Liver (tissue), 9 donors: ENCODE measurements around the gene TAB3. TPM values are rescaled to one million over a fixed set of nuclear protein-coding genes. Genes with fewer than 3 reads are reported as not detected.

Experiments
- DNase-seq: peaks from one replicate; pipeline ENCODE4 v3.0.0-alpha.2; 2017; ENCODE audit warnings: low spot score
- H3K27ac ChIP-seq, 2 donors: one replicate each; pipeline ENCODE4 v1.7.0; 2013; ENCODE audit warnings: inconsistent platforms in 2 of 2, low read length in 2 of 2, control low read depth in 1 of 2, low read depth in 1 of 2, mild to moderate bottlenecking in 1 of 2
- H3K27me3 ChIP-seq, 4 donors: one replicate each; pipeline versions ENCODE4 v1.6.1 to v1.7.0; 2013; ENCODE audit warnings: low read length in 3 of 4, inconsistent platforms in 1 of 4, mild to moderate bottlenecking in 1 of 4, moderate library complexity in 1 of 4; ENCODE audit not compliant: control insufficient read depth in 4 of 4, insufficient read depth in 4 of 4
- H3K36me3 ChIP-seq, 4 donors: one replicate each; pipeline versions ENCODE4 v1.6.1 to v1.7.0; 2013; ENCODE audit warnings: low read length in 3 of 4, mild to moderate bottlenecking in 3 of 4, low read depth in 1 of 4, moderate library complexity in 1 of 4; ENCODE audit not compliant: control insufficient read depth in 4 of 4, insufficient read depth in 3 of 4
- H3K4me1 ChIP-seq, 4 donors: one replicate each; pipeline versions ENCODE4 v1.6.1 to v1.7.0; 2013; ENCODE audit warnings: low read length in 3 of 4, mild to moderate bottlenecking in 3 of 4, moderate library complexity in 1 of 4; ENCODE audit not compliant: control insufficient read depth in 4 of 4, insufficient read depth in 4 of 4
- H3K4me3 ChIP-seq, 3 donors: one replicate each; pipeline versions ENCODE4 v1.6.1 to v1.7.0; 2013; ENCODE audit warnings: low read length in 3 of 3, control low read depth in 1 of 3, low read depth in 1 of 3, mild to moderate bottlenecking in 1 of 3
- H3K9ac ChIP-seq, 2 donors: one replicate each; pipeline ENCODE4 v1.7.0; 2013; ENCODE audit warnings: low read length in 2 of 2, mild to moderate bottlenecking in 2 of 2, moderate library complexity in 2 of 2, control low read depth in 1 of 2, low read depth in 1 of 2
- H3K9me3 ChIP-seq, 4 donors: one replicate each; pipeline versions ENCODE4 v1.6.1 to v1.7.0; 2013; ENCODE audit warnings: low read length in 3 of 4; ENCODE audit not compliant: control insufficient read depth in 4 of 4
- ATF3 ChIP-seq: IDR thresholded peaks from 2 replicates; pipeline ENCODE4 v1.6.1; 2016; ENCODE audit warnings: antibody characterized with exemption
- CTCF ChIP-seq: fragments of 150-350 bp; IDR thresholded peaks from 2 replicates; pipeline ENCODE4 v1.5.1; 2017; ENCODE audit warnings: improper control_type of control experiment, low read depth, low read length; ENCODE audit not compliant: missing input control
- EGR1 ChIP-seq, 2 donors: IDR thresholded peaks; 2 replicates each; pipeline ENCODE4 v1.6.1; 2016 to 2018; ENCODE audit warnings: antibody characterized with exemption in 2 of 2, low read depth in 2 of 2
- FOXA1 ChIP-seq: IDR thresholded peaks from 2 replicates; pipeline ENCODE4 v1.6.1; 2016; ENCODE audit warnings: antibody characterized with exemption
- FOXA2 ChIP-seq: IDR thresholded peaks from 2 replicates; pipeline ENCODE4 v1.6.1; 2016; ENCODE audit warnings: antibody characterized with exemption
- GABPA ChIP-seq, 2 donors: IDR thresholded peaks in 1 of 2; conservative IDR thresholded peaks in 1 of 2; 2 replicates each; pipeline ENCODE4 v1.6.1; 2016; ENCODE audit warnings: antibody characterized with exemption in 2 of 2, mild to moderate bottlenecking in 1 of 2, moderate library complexity in 1 of 2
- HNF4A ChIP-seq, 2 donors: conservative IDR thresholded peaks; 2 replicates each; pipeline ENCODE4 v1.6.1; 2016; ENCODE audit warnings: antibody characterized with exemption in 2 of 2, mild to moderate bottlenecking in 2 of 2
- HNF4G ChIP-seq: IDR thresholded peaks from 2 replicates; pipeline ENCODE4 v1.6.1; 2016; ENCODE audit warnings: antibody characterized with exemption
- JUND ChIP-seq, 2 donors: IDR thresholded peaks; 2 replicates each; pipeline ENCODE4 v1.6.1; 2016; ENCODE audit warnings: antibody characterized with exemption in 2 of 2
- MAX ChIP-seq: IDR thresholded peaks from 2 replicates; pipeline ENCODE4 v1.6.1; 2016; ENCODE audit warnings: antibody characterized with exemption
- RAD21 ChIP-seq, 2 donors: IDR thresholded peaks; 2 replicates each; pipeline ENCODE4 v1.6.1; 2016; ENCODE audit warnings: antibody characterized with exemption in 2 of 2, mild to moderate bottlenecking in 2 of 2
- RXRA ChIP-seq, 2 donors: IDR thresholded peaks; 2 replicates each; pipeline ENCODE4 v1.6.1; 2017 to 2018; ENCODE audit warnings: antibody characterized with exemption in 2 of 2, mild to moderate bottlenecking in 1 of 2
- SP1 ChIP-seq: IDR thresholded peaks from 2 replicates; pipeline ENCODE4 v1.6.1; 2018; ENCODE audit warnings: antibody characterized with exemption, mild to moderate bottlenecking
- TAF1 ChIP-seq: conservative IDR thresholded peaks from 2 replicates; pipeline ENCODE4 v1.6.1; 2016; ENCODE audit warnings: antibody characterized with exemption, mild to moderate bottlenecking
- YY1 ChIP-seq: IDR thresholded peaks from 2 replicates; pipeline ENCODE4 v1.6.1; 2016; ENCODE audit warnings: antibody characterized with exemption, mild to moderate bottlenecking
- ZBTB33 ChIP-seq: IDR thresholded peaks from 2 replicates; pipeline ENCODE4 v1.6.1; 2016; ENCODE audit warnings: antibody characterized with exemption
- WGBS: extraction: QIAGEN DNeasy Blood & Tissue Kit; methylation state at CpG from one replicate; pipeline ENCODE4 v1.1.7; 2013; 5-methylcytosine and 5-hydroxymethylcytosine counted together
- polyA plus RNA-seq, 2 donors: library from polyadenylated mRNA; stranded (reverse) in 1 of 2; unstranded in 1 of 2; fragments of 200-250 nt in 1 of 2; fragments of >200 nt in 1 of 2; fragmentation: Nextera tagmentation in 1 of 2; extraction: Ambion mirVana in 1 of 2; gene quantifications; one replicate each; pipeline versions ENCODE4 v1.2.1 to v1.2.3, GENCODE V29; 2013 to 2015
- total RNA-seq, 2 donors: library from RNA; depleted of rRNA; stranded (reverse); fragments of >200 nt; gene quantifications; one replicate each; pipeline ENCODE4 v1.2.3, GENCODE V29; 2014
- donor health status: healthy.
- donor health status: healthy.
- donor health status: healthy.
- donor health status: healthy.
- donor health status: healthy.

Gene TAB3
- total and polyA plus RNA-seq, 4 donors = 10.0 to 32.2 (median 17.4) TPM

GRCh38 chrX:30880058-30880457 lies 9.0 kb downstream of the TAB3 start (continued):
- TF ChIP-seq CTCF = no peak
- TF ChIP-seq RXRA (IDR thresholded peaks at IDR 0.05) = no peak
- TF ChIP-seq JUND (IDR thresholded peaks at IDR 0.05) = no peak
- TF ChIP-seq EGR1 (IDR thresholded peaks at IDR 0.05; ENCODE audit: low read depth in 2 of 2) = no peak

GRCh38 chrX:30876367-30876766 lies 12.7 kb downstream of the TAB3 start:
- DNase-seq = no peak
- TF ChIP-seq RAD21 (IDR thresholded peaks at IDR 0.05) = no peak
- no peak for TF ChIP-seq YY1
- TF ChIP-seq ATF3 = no peak
- no peak for TF ChIP-seq JUND (IDR thresholded peaks at IDR 0.05)
- TF ChIP-seq RXRA (IDR thresholded peaks at IDR 0.05) = peak in 1 of 2 donors; percentile 18
- TF ChIP-seq GABPA (IDR thresholded peaks at IDR 0.05 in 1 of 2, conservative IDR thresholded peaks at IDR 0.05 in 1 of 2) = no peak
- no peak for TF ChIP-seq FOXA1
- no peak for TF ChIP-seq EGR1 (IDR thresholded peaks at IDR 0.05; ENCODE audit: low read depth in 2 of 2)
- peak in 1 of 2 donors; percentile 13 for TF ChIP-seq HNF4A (conservative IDR thresholded peaks at IDR 0.05)
- Histone ChIP-seq H3K9me3 (no peaks in the 10 kb centered on the region), H3K9ac (no peak overlapping the region), H3K27me3 (no peaks in the 10 kb centered on the region), H3K4me1 (peaks cover 0 to 2% (median 0%) of the 10 kb centered on the region in 4 donors), H3K27ac (peak overlapping the region in 1 of 2 donors; percentile 25), H3K4me3 (peak overlapping the region in 1 of 3 donors; percentile 8), H3K36me3 (no peaks in the 10 kb centered on the region)
- WGBS = 39% methylated on average over 6 of the region's 6 CpGs

- Histone ChIP-seq H3K9me3 (no peaks in the 10 kb centered on the region), H3K4me1 (peaks cover 0 to 2% (median 0%) of the 10 kb centered on the region in 4 donors), H3K4me3 (no peak overlapping the region), H3K9ac (no peak overlapping the region), H3K27me3 (no peaks in the 10 kb centered on the region), H3K36me3 (no peaks in the 10 kb centered on the region), H3K27ac (peak overlapping the region in 1 of 2 donors; percentile 25)
- WGBS = 79% methylated on average over 3 of the region's 3 CpGs
- no peak for DNase-seq
- TF ChIP-seq ATF3 (no peak), CTCF (no peak), TAF1 (no peak), SP1 (no peak), ZBTB33 (no peak), EGR1 (IDR thresholded peaks at IDR 0.05; ENCODE audit: low read depth in 2 of 2) (no peak), FOXA2 (no peak), RXRA (IDR thresholded peaks at IDR 0.05) (no peak), MAX (no peak), HNF4G (no peak), HNF4A (conservative IDR thresholded peaks at IDR 0.05) (no peak), FOXA1 (no peak)
Observed at GRCh38 chrX:30875957-30876356, 13.1 kb downstream of the TAB3 start.
